ENCODE measurements around the gene SLC16A5. TPM values are rescaled to one million over a fixed set of nuclear protein-coding genes. Genes with fewer than 3 reads are reported as not detected.

SLC16A5 gene
- total RNA-seq, 1 donor from 2014 or later = 7.1 TPM

- Histone ChIP-seq H3K9ac (ENCODE audit: low read length) (no peak overlapping the region), H3K27ac (ENCODE audit: low read depth, low read length) (peak overlapping the region; percentile 19), H3K36me3 (ENCODE audit: insufficient read depth, low read length) (no peaks in the 10 kb centered on the region), H3K4me3 (ENCODE audit: insufficient read depth, low read depth, low read length) (no peak overlapping the region), H3K27me3 (ENCODE audit: insufficient read depth, low read length) (no peaks in the 10 kb centered on the region), H3K4me2 (ENCODE audit: low read length) (peak overlapping the region; percentile 75), H4K20me1 (ENCODE audit: insufficient read depth, low read length) (no peaks in the 10 kb centered on the region), H3K4me1 (ENCODE audit: insufficient read depth, low read length) (peaks cover 9% of the 10 kb centered on the region), H3K9me3 (ENCODE audit: insufficient read depth, low read depth, low read length) (no peaks in the 10 kb centered on the region), H3K79me2 (ENCODE audit: insufficient read depth, low read length) (no peaks in the 10 kb centered on the region), H2AFZ (ENCODE audit: low read depth, low read length) (peak overlapping the region; percentile 1)
- H3K9me3 Mint-ChIP-seq (ENCODE audit: unreplicated experiment) = no peaks in the 10 kb centered on the region
- peak overlapping the region; percentile 75 for H3K27ac Mint-ChIP-seq (ENCODE audit: unreplicated experiment)
- no peak overlapping the region for H3K4me3 Mint-ChIP-seq (ENCODE audit: unreplicated experiment)
- FAIRE-seq (no peak), DNase-seq (ENCODE audit: low read depth) (peak; percentile 68)
- peaks cover 5% of the 10 kb centered on the region for H3K36me3 Mint-ChIP-seq (ENCODE audit: low read depth, unreplicated experiment)
- TF ChIP-seq CTCF (IDR thresholded peaks at IDR 0.05; ENCODE audit: insufficient read depth, low read depth, low read length) (no peak), EZH2 (IDR thresholded peaks at IDR 0.05; ENCODE audit: insufficient read depth, low read length) (no peak)
- H3K4me1 Mint-ChIP-seq (ENCODE audit: low read depth, unreplicated experiment) = peaks cover 16% of the 10 kb centered on the region
- no peaks in the 10 kb centered on the region for H3K27me3 Mint-ChIP-seq (ENCODE audit: low read depth, unreplicated experiment)
These were observed 8.4 kb downstream of the SLC16A5 start for GRCh38 chr17:75096082-75096625.

GRCh38 chr17:75097865-75098264 lies 10.1 kb downstream of the SLC16A5 start:
- no peak overlapping the region for H2AFZ ChIP-seq (ENCODE audit: low read depth, low read length)
- no peak overlapping the region for H3K4me3 ChIP-seq (ENCODE audit: insufficient read depth, low read depth, low read length)
- H3K4me1 ChIP-seq (ENCODE audit: insufficient read depth, low read length) = peaks cover 5% of the 10 kb centered on the region
- H3K9me3 Mint-ChIP-seq (ENCODE audit: unreplicated experiment) = no peaks in the 10 kb centered on the region
- H3K27ac Mint-ChIP-seq (ENCODE audit: unreplicated experiment) = no peak overlapping the region
- H3K4me2 ChIP-seq (ENCODE audit: low read length) = no peak overlapping the region
- no peak for FAIRE-seq
- TF ChIP-seq CTCF (IDR thresholded peaks at IDR 0.05; ENCODE audit: insufficient read depth, low read depth, low read length) (no peak), EZH2 (IDR thresholded peaks at IDR 0.05; ENCODE audit: insufficient read depth, low read length) (no peak)
- no peaks in the 10 kb centered on the region for H3K27me3 Mint-ChIP-seq (ENCODE audit: low read depth, unreplicated experiment)
- peaks cover 5% of the 10 kb centered on the region for H3K4me1 Mint-ChIP-seq (ENCODE audit: low read depth, unreplicated experiment)
- no peak overlapping the region for H3K4me3 Mint-ChIP-seq (ENCODE audit: unreplicated experiment)
- no peak overlapping the region for H3K27ac ChIP-seq (ENCODE audit: low read depth, low read length)
- no peaks in the 10 kb centered on the region for H3K9me3 ChIP-seq (ENCODE audit: insufficient read depth, low read depth, low read length)
- DNase-seq (ENCODE audit: low read depth) = no peak
- H3K79me2 ChIP-seq (ENCODE audit: insufficient read depth, low read length) = no peaks in the 10 kb centered on the region
- H3K9ac ChIP-seq (ENCODE audit: low read length) = no peak overlapping the region
- H4K20me1 ChIP-seq (ENCODE audit: insufficient read depth, low read length) = no peaks in the 10 kb centered on the region
- peaks cover 7% of the 10 kb centered on the region for H3K36me3 Mint-ChIP-seq (ENCODE audit: low read depth, unreplicated experiment)
- no peaks in the 10 kb centered on the region for H3K36me3 ChIP-seq (ENCODE audit: insufficient read depth, low read length)
- H3K27me3 ChIP-seq (ENCODE audit: insufficient read depth, low read length) = no peaks in the 10 kb centered on the region

- no peak for TF ChIP-seq CTCF (IDR thresholded peaks at IDR 0.05; ENCODE audit: insufficient read depth, low read depth, low read length)
- Mint-ChIP-seq H3K36me3 (ENCODE audit: low read depth, unreplicated experiment) (peaks cover 7% of the 10 kb centered on the region), H3K4me3 (ENCODE audit: unreplicated experiment) (no peak overlapping the region), H3K9me3 (ENCODE audit: unreplicated experiment) (no peaks in the 10 kb centered on the region), H3K27me3 (ENCODE audit: low read depth, unreplicated experiment) (no peaks in the 10 kb centered on the region), H3K4me1 (ENCODE audit: low read depth, unreplicated experiment) (peaks cover 5% of the 10 kb centered on the region), H3K27ac (ENCODE audit: unreplicated experiment) (peak overlapping the region; percentile 56)
- FAIRE-seq (no peak), DNase-seq (ENCODE audit: low read depth) (no peak)
- no peaks in the 10 kb centered on the region for H3K27me3 ChIP-seq (ENCODE audit: insufficient read depth, low read length)
- H3K4me3 ChIP-seq (ENCODE audit: insufficient read depth, low read depth, low read length) = no peak overlapping the region
- no peaks in the 10 kb centered on the region for H3K36me3 ChIP-seq (ENCODE audit: insufficient read depth, low read length)
- H3K27ac ChIP-seq (ENCODE audit: low read depth, low read length) = no peak overlapping the region
- H4K20me1 ChIP-seq (ENCODE audit: insufficient read depth, low read length) = no peaks in the 10 kb centered on the region
- H3K9ac ChIP-seq (ENCODE audit: low read length) = no peak overlapping the region
- H3K4me1 ChIP-seq (ENCODE audit: insufficient read depth, low read length) = peaks cover 5% of the 10 kb centered on the region
- no peak overlapping the region for H2AFZ ChIP-seq (ENCODE audit: low read depth, low read length)
- no peak overlapping the region for H3K4me2 ChIP-seq (ENCODE audit: low read length)
- H3K9me3 ChIP-seq (ENCODE audit: insufficient read depth, low read depth, low read length) = no peaks in the 10 kb centered on the region
- H3K79me2 ChIP-seq (ENCODE audit: insufficient read depth, low read length) = no peaks in the 10 kb centered on the region
These were observed 11.1 kb downstream of the SLC16A5 start for GRCh38 chr17:75098861-75099260.

Data from astrocyte (in vitro differentiated cells and primary cell).